Measurements from ENCODE around the gene AP2A1.

- TF ChIP-seq EZH2 (IDR thresholded peaks at IDR 0.05; ENCODE audit: borderline replicate concordance, low read length) (no peak), CTCF (conservative IDR thresholded peaks at IDR 0.05 in 1 of 2, IDR thresholded peaks at IDR 0.05 in 1 of 2; ENCODE audit: extremely low read depth in 1 of 2, insufficient read depth in 1 of 2, low read depth in 1 of 2, low read length in 2 of 2) (no peak)
Measured at GRCh38 chr19:49809941-49810389, 43.2 kb downstream of the AP2A1 start.

Data from mammary epithelial cell (primary cell).